OCI-LY3 (cell line): ENCODE results near the gene CXCL1.

Experiments used
- EZH2phosphoT487 ChIP-seq: fragments of 200-600 bp; shearing (Covaris generic); IDR thresholded peaks from 2 replicates; pipeline ENCODE4 v1.6.1; 2018; ENCODE audit warnings: antibody characterized with exemption, mixed run types, low read depth
- TF ChIP-seq, protein P1 (sequence below): fragments of 200-600, 300-600 bp; sonication (generic); IDR thresholded peaks from 2 replicates; pipeline ENCODE4 v1.5.1; 2014; ENCODE audit warnings: antibody characterized with exemption, low read length, low read depth

DNA sequence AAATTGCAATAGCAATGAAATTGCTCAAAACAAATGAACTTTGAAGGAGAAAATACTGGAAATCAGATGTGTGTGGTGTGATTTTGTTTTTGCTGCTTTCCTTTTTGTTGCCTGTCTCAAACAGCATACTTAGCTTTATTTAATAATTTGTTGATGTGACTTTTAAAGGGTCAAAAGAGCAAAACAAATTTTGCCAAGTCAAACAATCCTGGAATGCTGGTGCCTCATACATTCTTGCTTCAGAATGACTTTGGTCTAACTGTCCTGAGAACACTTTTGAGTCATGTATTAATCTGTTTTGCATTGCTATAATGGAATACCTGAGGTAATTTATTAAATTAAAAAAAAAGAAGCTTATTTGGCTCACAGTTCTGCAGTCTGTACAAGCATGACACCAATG lies 12.7 kb upstream of the CXCL1 start:
- no peak for TF ChIP-seq EZH2phosphoT487
- TF ChIP-seq, protein P1, sequence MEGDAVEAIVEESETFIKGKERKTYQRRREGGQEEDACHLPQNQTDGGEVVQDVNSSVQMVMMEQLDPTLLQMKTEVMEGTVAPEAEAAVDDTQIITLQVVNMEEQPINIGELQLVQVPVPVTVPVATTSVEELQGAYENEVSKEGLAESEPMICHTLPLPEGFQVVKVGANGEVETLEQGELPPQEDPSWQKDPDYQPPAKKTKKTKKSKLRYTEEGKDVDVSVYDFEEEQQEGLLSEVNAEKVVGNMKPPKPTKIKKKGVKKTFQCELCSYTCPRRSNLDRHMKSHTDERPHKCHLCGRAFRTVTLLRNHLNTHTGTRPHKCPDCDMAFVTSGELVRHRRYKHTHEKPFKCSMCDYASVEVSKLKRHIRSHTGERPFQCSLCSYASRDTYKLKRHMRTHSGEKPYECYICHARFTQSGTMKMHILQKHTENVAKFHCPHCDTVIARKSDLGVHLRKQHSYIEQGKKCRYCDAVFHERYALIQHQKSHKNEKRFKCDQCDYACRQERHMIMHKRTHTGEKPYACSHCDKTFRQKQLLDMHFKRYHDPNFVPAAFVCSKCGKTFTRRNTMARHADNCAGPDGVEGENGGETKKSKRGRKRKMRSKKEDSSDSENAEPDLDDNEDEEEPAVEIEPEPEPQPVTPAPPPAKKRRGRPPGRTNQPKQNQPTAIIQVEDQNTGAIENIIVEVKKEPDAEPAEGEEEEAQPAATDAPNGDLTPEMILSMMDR, result no peak
